Hematopoietic multipotent progenitor cell treated with erythropoietin and hydrocortisone succinate and interleukin-3 and kit ligand, for 15 days (in vitro differentiated cells): ENCODE data around the gene IGFBP3.
A peak's percentile ranks its signal among the peaks of the same experiment; 100 is the strongest.

Experiments
- DNase-seq: peaks from one replicate; pipeline ENCODE4 v3.0.0-alpha.2; 2015; ENCODE audit warnings: low spot score

Gene IGFBP3

GRCh38 chr7:45891462-45892402 lies 29.3 kb downstream of the IGFBP3 start:
- DNase-seq: no peak

- DNase-seq: peak; percentile 7
These were observed 30.1 kb downstream of the IGFBP3 start for GRCh38 chr7:45890902-45891461.

- DNase-seq: no peak
These were observed 30.8 kb downstream of the IGFBP3 start for GRCh38 chr7:45890125-45890901.

- DNase-seq: no peak
These were observed 31.6 kb downstream of the IGFBP3 start for GRCh38 chr7:45889367-45890067.

GRCh38 chr7:45888993-45889366 lies 32.1 kb downstream of the IGFBP3 start:
- DNase-seq: no peak

- no peak for DNase-seq
These were observed 32.7 kb downstream of the IGFBP3 start, which contains the start of gene IGFBP1 for GRCh38 chr7:45888185-45888992. IGFBP1 (plus strand) TSS chr7:45888488; CDS start chr7:45888653, 165 bp downstream.

- DNase-seq: no peak
These were observed 34.0 kb downstream of the IGFBP3 start for GRCh38 chr7:45886931-45887667.

- DNase-seq: no peak
These were observed 35.7 kb downstream of the IGFBP3 start for GRCh38 chr7:45885264-45885882.

GRCh38 chr7:45884136-45884535 lies 36.9 kb downstream of the IGFBP3 start:
- no peak for DNase-seq

GRCh38 chr7:45882465-45882810 lies 38.6 kb downstream of the IGFBP3 start:
- DNase-seq: no peak

- no peak for DNase-seq
These were observed 39.2 kb downstream of the IGFBP3 start for GRCh38 chr7:45881759-45882464.

- DNase-seq: no peak
These were observed 39.8 kb downstream of the IGFBP3 start for GRCh38 chr7:45881280-45881758.

- DNase-seq: no peak
These were observed 40.6 kb downstream of the IGFBP3 start for GRCh38 chr7:45880433-45880860.

- no peak for DNase-seq
These were observed 42.5 kb downstream of the IGFBP3 start for GRCh38 chr7:45878457-45879144.

GRCh38 chr7:45876519-45876918 lies 44.6 kb downstream of the IGFBP3 start:
- DNase-seq: no peak

- DNase-seq: no peak
These were observed 46.5 kb downstream of the IGFBP3 start for GRCh38 chr7:45874408-45875131.

GRCh38 chr7:45873355-45873754 lies 47.7 kb downstream of the IGFBP3 start:
- DNase-seq: no peak

- no peak for DNase-seq
These were observed 48.1 kb downstream of the IGFBP3 start, which contains the start of gene CCDC201 for GRCh38 chr7:45873035-45873354. CCDC201 (minus strand) TSS chr7:45873082; CDS start chr7:45873007, 75 bp downstream.
